Retina (tissue), 1 donor: ENCODE data around the gene FREM1.

Source experiments
- DNase-seq: peaks from one replicate; pipeline ENCODE4 v3.0.0-alpha.2; 2016

Gene FREM1

GRCh38 chr9:14868772-14869583 is 41.2 kb downstream of the FREM1 start:
- DNase-seq, result peak; percentile 38

- no peak for DNase-seq
Observed at GRCh38 chr9:14868418-14868771, 41.8 kb downstream of the FREM1 start.

GRCh38 chr9:14866200-14866749 is 44.0 kb downstream of the FREM1 start:
- DNase-seq, result no peak

DNA sequence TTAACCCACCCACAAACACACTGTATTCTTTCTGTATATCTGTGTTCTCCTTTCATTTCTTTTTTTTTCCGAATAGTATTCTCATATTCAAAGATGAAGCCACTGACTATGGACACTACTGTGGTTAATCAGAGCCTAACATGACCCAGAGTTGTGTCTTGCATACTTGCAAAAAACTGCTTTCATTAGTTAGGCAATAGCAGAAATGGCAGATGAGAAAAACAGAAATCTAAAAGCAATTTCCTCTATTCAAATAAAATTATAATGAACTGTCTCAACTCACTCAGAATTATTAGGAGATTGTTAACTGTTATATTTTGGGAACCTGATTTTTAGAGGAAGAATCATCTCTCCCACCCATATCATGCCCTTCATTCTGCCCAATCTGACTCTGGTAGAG is 45.9 kb downstream of the FREM1 start:
- no peak for DNase-seq

- DNase-seq, result no peak
Observed at GRCh38 chr9:14863402-14863801, 46.8 kb downstream of the FREM1 start.

- no peak for DNase-seq
Observed at GRCh38 chr9:14857449-14858305, 52.6 kb downstream of the FREM1 start.

DNA sequence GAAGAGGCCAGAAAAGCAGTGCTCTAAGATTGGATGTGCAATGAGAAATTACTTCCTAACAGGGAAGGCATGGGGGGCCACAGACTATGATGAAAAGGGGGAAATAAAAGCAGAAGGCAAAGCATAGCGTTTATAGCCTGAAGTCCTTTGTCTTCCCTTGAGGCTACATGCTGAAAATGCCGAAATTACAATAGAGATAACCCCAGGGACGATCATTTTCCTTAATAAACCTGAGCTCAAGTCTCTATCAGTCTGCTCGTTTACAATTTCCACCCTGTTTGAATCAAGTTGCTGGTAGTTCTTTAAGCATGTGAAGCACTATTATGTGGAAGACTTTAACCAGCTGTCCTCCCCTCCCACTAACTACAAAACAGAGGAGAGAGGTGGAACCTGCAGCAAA is 60.4 kb downstream of the FREM1 start:
- no peak for DNase-seq

DNA sequence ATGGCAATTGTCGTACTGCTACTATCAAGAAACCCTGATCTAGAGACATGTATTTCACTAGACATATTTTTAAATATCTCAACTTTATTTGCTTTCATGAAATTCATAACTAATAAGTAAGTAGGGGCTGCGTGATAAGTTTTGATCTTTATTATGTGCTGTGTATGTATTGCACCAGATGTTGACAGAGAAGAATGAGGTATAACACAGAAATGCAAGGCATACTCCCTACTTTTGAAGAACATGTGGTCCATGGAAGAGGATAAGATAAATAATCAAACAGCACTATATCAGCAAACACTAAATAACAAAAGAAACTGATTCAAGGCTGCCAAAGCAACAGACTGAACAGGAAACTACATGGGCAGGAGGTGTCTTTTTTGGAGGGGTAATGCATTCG is 60.9 kb downstream of the FREM1 start:
- no peak for DNase-seq

- peak; percentile 65 for DNase-seq
Observed at GRCh38 chr9:14846871-14847311, 63.3 kb downstream of the FREM1 start.

- DNase-seq, result no peak
Observed at GRCh38 chr9:14843163-14843562, 67.1 kb downstream of the FREM1 start.

DNA sequence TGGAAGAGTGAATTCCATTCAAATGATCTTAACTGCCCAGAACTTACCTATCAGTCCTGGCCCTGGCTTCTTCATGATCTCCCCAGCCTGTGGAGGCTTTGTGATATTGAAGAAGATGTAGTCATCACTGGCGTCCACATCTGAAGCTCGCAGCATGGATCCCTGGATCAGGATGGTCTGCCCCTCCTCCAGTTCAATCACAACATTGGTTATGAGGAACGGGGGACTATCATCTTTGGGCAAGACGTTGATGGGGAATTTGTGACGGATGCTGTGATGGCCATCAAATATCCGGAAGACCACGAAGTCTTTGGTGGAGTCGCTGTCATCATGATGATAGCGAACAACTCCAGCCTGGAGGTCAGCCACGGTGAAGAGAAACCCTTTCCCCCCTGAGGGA is 68.0 kb downstream of the FREM1 start:
- DNase-seq, result no peak

- no peak for DNase-seq
Observed at GRCh38 chr9:14838701-14839100, 71.5 kb downstream of the FREM1 start.

DNA sequence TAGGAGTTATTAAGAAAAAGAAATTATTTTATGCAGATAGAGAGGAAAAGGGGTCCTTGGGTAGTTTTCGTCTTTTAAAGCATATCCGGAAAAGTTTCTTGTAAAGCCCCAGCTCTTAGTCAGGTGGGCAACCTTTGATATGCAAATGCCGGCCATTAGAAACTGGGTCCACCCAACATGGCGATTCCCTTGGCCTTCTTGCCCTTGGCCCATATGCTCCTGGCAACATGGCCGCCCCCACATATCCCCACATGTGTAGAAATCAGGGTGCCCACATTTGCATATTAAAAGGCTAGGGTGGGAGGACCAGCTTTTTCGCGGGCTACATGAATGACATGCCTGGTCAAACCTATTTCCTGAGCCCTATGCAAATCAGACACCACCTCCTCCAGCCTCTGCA is 73.3 kb downstream of the FREM1 start:
- no peak for DNase-seq

DNA sequence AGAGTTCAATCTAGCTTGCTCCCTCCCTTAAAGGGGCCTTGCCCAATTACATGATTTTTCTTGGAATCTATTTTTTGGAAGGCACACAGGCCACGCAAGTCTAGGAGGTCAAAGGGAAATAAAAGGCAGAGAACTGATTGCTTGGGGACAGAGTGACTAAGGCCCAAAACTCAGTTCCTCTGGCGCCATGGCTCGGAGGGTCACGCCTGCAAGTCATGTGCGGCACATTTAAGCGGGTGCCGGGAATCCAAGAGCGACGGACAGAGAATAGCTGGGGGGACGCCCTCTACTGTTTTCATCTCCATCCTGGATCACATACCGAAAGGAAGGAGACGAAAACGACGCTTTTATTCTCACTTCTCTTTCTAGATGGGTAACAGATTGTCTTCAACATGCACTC is 78.6 kb downstream of the FREM1 start:
- no peak for DNase-seq

DNA sequence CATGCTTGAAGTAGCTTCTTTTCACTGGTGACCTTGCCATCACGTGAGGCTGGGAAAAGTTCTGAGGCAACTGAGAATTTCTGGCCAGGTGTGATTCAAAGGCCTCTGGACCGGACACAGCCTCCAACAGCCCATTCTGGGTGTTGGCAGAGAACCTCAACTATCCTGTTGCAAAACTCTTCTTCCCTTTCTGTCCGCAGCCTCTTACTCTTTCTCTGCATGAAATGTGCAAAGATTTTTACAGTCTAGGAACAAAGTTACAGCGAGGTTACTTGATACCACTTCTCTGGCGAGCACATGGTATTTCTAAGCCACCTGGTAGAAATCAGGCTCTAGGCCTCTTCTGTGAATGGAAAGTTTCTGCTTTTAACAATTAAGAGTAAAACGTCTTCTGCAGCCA is 79.2 kb downstream of the FREM1 start:
- no peak for DNase-seq

GRCh38 chr9:14830057-14830456 is 80.2 kb downstream of the FREM1 start:
- no peak for DNase-seq

DNA sequence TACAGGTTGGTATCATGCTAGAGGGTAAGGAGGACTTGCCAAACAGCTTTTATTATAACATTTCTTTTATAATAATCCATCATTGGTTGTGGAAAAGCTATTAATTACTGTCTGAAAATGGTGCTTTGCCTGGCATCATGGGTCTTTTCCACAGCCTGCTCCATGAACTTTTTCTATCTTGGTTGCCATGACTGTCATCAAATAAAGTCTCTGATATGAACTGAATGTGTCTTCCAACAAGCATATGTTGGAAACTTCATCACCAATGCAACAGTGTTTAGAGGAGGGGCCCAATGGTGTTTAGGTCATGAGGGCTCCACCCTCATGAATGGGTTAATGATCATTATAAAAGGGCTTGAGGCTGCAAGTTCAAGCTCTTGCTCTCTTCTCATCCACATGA is 81.0 kb downstream of the FREM1 start:
- DNase-seq, result no peak

- no peak for DNase-seq
Observed at GRCh38 chr9:14827805-14828204, 82.4 kb downstream of the FREM1 start.

DNA sequence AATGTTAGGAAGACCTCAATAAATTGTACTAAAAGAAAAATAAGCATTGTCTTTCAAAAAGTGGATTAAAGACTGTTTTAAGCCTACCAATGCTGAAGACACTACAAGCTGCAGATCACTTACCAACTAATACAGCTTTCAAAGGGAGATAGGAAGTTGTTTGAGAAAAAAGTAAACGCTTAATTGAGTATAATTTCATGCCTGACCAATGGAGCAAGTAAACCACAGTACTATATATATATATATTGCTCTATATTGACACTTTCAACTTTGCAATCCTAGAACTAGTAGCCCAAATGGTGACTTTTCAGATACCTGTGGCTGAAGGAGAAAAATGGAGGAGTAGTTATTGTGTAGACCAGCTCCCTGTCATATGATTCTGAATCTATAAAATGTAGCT is 85.7 kb downstream of the FREM1 start:
- no peak for DNase-seq

- DNase-seq, result no peak
Observed at GRCh38 chr9:14823800-14824199, 86.4 kb downstream of the FREM1 start.

DNA sequence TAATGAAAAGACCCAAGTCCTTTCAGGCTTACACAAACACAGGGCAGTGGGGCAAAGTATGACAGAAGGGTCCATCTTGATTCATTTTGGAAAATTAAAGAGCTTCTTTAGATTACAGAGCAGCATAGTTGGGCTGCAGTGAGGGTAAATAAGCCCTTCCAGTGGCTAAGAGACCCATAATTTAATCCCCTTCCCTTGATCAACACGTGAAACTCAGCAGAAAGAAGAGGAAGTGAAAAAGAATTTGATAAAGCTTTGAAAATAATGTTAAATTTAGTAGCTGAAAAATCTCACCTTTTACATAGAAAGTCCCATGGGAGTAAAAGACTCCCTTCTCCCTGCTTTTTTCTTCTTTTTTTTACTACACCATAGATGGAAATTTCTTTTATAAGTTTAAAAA is 87.6 kb downstream of the FREM1 start:
- DNase-seq, result no peak

- peak; percentile 6 for DNase-seq
Observed at GRCh38 chr9:14819183-14819582, 91.0 kb downstream of the FREM1 start.

GRCh38 chr9:14814249-14814628 is 96.0 kb downstream of the FREM1 start:
- no peak for DNase-seq
